AG04450 (cell line): ENCODE measurements around the gene NFX1. TPM values are rescaled to one million over a fixed set of nuclear protein-coding genes. Genes with fewer than 3 reads are reported as not detected.

Source experiments
- CTCF ChIA-PET: fragments of 300-600, 350-600 bp; formaldehyde crosslinking; extraction: SDS; loops from one replicate; lab custom pipeline; 2022; ENCODE audit warnings: antibody characterized with exemption, inconsistent platforms; lab: Charles Lee
- POLR2A ChIA-PET: fragments of 350-600 bp; formaldehyde crosslinking; extraction: SDS; loops from one replicate; lab custom pipeline; 2021; ENCODE audit warnings: antibody characterized with exemption, inconsistent platforms; lab: Yijun Ruan, JAX
- DNase-seq: peaks from one replicate; pipeline ENCODE4 v3.0.0-alpha.2; 2011; ENCODE audit warnings: low read depth, low spot score
- H3K27ac ChIP-seq: one replicate; pipeline ENCODE4 v1.5.1; 2012; ENCODE audit warnings: low read depth, low read length, control low read depth
- H3K27me3 ChIP-seq: one replicate; pipeline ENCODE4 v1.6.0; 2012; ENCODE audit warnings: low read length; ENCODE audit not compliant: control insufficient read depth, insufficient read depth
- H3K4me3 ChIP-seq: 2 replicates; pipeline ENCODE4 v1.5.1; 2011; ENCODE audit warnings: mild to moderate bottlenecking, low read depth, low read length, control low read depth
- H3K9me3 ChIP-seq: 2 replicates; pipeline ENCODE4 v1.5.1; 2012; ENCODE audit warnings: low read length; ENCODE audit not compliant: control insufficient read depth, insufficient read depth
- polyA plus RNA-seq: library from polyadenylated mRNA; depleted of rRNA; stranded (reverse); fragments of >200 nt; gene quantifications from 2 replicates; pipeline ENCODE4 v1.2.3, GENCODE V29; 2011
- TF ChIP-seq, protein P1 (sequence below): IDR thresholded peaks from 2 replicates; pipeline ENCODE4 v1.5.1; 2011; ENCODE audit warnings: low read depth, low read length, control low read depth, inconsistent platforms

NFX1 gene
- polyA plus RNA-seq, 1 experiment, result 39.2 TPM

DNA sequence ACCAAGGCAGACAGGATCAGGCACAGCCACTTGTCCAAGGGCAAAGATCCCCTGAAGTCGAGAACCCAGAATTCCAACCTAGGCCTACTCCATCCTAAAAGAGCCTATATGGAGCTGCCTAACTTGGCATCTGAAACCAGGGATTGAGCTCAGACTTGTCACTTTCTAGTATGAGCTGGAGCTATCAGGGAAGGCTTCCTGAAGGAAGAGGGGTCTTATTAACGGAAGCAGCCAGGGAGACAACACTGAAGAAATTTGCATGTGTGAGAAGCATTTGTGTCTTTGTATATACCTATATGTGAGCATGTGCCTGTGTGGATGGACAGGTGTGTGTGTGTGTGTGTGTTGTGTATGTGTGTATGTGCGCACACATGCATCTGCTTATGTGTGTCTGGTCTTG lies 116.7 kb downstream of the NFX1 start:
- Histone ChIP-seq H3K27ac (no peak overlapping the region), H3K4me3 (no peak overlapping the region), H3K9me3 (no peaks in the 10 kb centered on the region), H3K27me3 (peaks cover 3% of the 10 kb centered on the region)
- TF ChIP-seq, protein P1, sequence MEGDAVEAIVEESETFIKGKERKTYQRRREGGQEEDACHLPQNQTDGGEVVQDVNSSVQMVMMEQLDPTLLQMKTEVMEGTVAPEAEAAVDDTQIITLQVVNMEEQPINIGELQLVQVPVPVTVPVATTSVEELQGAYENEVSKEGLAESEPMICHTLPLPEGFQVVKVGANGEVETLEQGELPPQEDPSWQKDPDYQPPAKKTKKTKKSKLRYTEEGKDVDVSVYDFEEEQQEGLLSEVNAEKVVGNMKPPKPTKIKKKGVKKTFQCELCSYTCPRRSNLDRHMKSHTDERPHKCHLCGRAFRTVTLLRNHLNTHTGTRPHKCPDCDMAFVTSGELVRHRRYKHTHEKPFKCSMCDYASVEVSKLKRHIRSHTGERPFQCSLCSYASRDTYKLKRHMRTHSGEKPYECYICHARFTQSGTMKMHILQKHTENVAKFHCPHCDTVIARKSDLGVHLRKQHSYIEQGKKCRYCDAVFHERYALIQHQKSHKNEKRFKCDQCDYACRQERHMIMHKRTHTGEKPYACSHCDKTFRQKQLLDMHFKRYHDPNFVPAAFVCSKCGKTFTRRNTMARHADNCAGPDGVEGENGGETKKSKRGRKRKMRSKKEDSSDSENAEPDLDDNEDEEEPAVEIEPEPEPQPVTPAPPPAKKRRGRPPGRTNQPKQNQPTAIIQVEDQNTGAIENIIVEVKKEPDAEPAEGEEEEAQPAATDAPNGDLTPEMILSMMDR, result no peak
- ChIA-PET CTCF (interaction anchor here (0.6 to 1.0 kb wide), 2 partner anchors 9 to 46 kb away, joined by 3 read pairs; no protein-coding TSS in a partner anchor), POLR2A (no interaction called here)
- DNase-seq, result no peak

DNA sequence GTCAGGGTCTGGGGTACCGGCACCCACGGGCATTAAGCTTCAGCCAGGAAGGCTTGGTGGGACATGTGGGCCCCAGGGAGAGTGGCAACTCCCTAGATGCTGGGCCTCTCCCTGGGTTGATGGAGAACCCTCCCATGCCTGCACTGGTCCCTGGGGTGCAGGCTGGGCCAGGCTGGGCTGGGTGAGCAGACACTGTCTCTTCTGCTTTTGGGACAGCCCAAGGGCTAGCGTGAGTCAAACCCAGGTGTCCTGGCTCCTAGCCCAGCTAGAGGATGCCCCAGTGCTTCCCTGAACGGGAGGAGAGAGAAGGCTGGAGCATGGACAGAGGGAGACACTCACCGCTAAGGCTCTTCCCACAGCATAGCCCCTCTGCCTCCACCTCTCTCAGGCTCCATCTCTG lies 117.8 kb downstream of the NFX1 start:
- Histone ChIP-seq H3K9me3 (no peaks in the 10 kb centered on the region), H3K4me3 (no peak overlapping the region), H3K27me3 (peaks cover 3% of the 10 kb centered on the region), H3K27ac (no peak overlapping the region)
- DNase-seq, result no peak
- POLR2A ChIA-PET, result no interaction called here
- CTCF ChIA-PET, result interaction anchor here (0.5 kb wide), 1 partner anchor 19 kb away, joined by 3 read pairs; no protein-coding TSS in a partner anchor
- TF ChIP-seq, protein P1, result no peak

DNA sequence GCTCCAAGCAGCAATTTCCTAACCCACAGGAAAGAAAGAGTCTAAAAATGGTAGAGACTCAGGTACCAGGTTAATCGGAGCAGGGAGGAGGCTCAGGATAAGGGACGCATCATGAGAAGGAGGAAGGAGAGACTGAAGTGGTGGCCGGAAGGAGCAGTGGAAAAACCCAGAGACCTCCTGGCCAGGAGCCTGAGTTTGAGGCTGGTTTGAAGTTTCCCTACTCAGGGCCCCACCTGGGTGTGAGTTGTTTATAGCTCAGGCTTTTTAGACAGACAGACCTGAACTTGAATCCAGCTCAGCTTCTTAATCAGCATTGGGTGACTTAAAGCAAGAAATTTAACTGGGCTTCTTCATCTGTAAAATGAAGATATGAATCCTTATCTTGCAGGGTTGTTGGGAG lies 124.0 kb downstream of the NFX1 start:
- ChIA-PET CTCF (interaction anchor here (0.6 to 4.9 kb wide), 9 partner anchors 10 to 129 kb away, joined by 3 to 36 read pairs (median 10); partner anchors contain the start of gene AQP7), POLR2A (no interaction called here)
- DNase-seq, result no peak
- Histone ChIP-seq H3K4me3 (no peak overlapping the region), H3K27me3 (peaks cover 11% of the 10 kb centered on the region), H3K27ac (no peak overlapping the region), H3K9me3 (no peaks in the 10 kb centered on the region; the same call in 1 of the 2 replicates)
- TF ChIP-seq, protein P1, result no peak

DNA sequence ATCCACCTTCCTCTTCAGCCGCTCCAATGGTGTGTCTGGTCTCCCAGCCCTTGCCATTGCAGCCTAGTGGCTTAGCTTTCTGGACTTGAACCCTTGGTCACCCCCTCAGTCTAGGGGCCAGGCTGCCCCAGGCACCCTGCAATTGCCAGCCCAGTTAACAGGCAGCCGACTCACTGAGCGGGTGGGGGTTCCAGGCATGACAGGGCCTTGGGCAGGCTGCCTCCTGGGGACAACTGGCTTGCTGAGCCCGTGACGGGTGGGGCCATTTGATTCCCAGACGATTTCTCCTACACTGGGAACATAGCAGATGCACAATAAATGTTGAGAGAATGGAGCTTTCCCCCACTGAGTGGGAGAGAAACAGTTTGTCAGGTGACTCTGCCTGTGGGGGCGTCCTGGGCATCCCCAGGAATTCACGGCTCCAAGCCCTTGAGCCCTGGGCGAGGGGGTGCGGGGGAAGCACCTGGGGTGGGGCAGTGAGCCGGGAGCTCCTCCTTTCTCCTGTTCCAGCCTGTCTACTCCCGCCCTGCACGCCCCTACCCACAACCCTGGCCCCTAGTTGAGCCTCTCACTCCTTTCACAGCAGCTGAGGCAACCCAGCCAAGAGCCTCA lies 124.7 kb downstream of the NFX1 start:
- CTCF ChIA-PET, result interaction anchor here (0.6 to 4.9 kb wide), 17 partner anchors 8 to 1016 kb away, joined by 3 to 36 read pairs (median 4); partner anchors contain the start of genes AQP3 and AQP7
- TF ChIP-seq, protein P1, result no peak
- no peak overlapping the region for H3K27ac ChIP-seq
- DNase-seq, result no peak
- H3K9me3 ChIP-seq, result no peaks in the 10 kb centered on the region; the same call in 1 of the 2 replicates
- POLR2A ChIA-PET, result interaction anchor here (1.0 kb wide), 1 partner anchor 125 kb away, joined by 3 read pairs; no protein-coding TSS in a partner anchor
- H3K4me3 ChIP-seq, result no peak overlapping the region
- H3K27me3 ChIP-seq, result peaks cover 13% of the 10 kb centered on the region

DNA sequence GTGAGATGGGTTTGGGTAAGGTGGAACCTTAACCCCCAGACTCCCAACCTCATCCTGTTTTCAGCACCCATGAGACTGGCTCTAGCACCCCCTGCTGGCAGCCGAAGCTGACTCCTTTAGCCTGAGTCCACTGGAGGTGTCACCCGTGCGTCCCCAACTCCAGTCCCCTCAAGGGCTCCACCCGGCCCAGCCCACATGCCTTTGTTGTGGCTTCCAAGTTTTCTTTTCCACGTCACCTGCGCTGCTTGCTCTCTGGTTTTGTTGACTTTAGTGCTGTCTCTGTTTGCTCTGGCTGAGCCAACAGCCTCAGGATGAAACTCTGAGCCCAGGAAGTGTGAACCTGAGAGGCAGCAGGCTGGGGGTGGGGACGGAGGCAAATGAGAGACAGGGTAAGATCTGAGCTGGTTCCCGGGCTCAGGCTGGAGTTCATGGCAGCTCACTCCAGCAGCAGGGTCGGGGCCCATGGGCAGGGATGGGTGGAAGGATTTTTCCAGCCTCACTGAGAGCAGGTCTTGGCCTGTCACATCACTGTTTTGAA lies 125.3 kb downstream of the NFX1 start:
- ChIA-PET POLR2A (interaction anchor here (0.5 to 1.0 kb wide), 2 partner anchors 100 to 126 kb away, joined by 3 to 5 read pairs; no protein-coding TSS in a partner anchor), CTCF (interaction anchor here (0.7 to 4.9 kb wide), 16 partner anchors 8 to 128 kb away, joined by 3 to 36 read pairs (median 4); partner anchors contain the start of genes AQP3 and AQP7)
- Histone ChIP-seq H3K9me3 (no peaks in the 10 kb centered on the region; the same call in 1 of the 2 replicates), H3K27me3 (peaks cover 18% of the 10 kb centered on the region), H3K4me3 (no peak overlapping the region), H3K27ac (no peak overlapping the region)
- TF ChIP-seq, protein P1, result peak; percentile 74
- DNase-seq, result no peak
